Endothelial cell of umbilical vein (primary cell): ENCODE measurements around the gene ADIPOR2. TPM values are rescaled to one million over a fixed set of nuclear protein-coding genes. Genes with fewer than 3 reads are reported as not detected.

ENCODE experiments used
- BruUV-seq: library from RNA; stranded (reverse); fragments of 400-500 nt; replicated peaks from 2 replicates; lab custom pipeline; 2021; lab: Mats Ljungman, UMichigan
- CTCF ChIA-PET: fragments of 300-600, 350-600 bp; sonication (Branson Sonifier 250); formaldehyde crosslinking; loops from one replicate; lab custom pipeline; 2021; ENCODE audit warnings: antibody characterized with exemption, inconsistent platforms; lab: Charles Lee
- POLR2A ChIA-PET: fragments of 300-600, 350-600 bp; sonication (Branson Sonifier 250); formaldehyde crosslinking; loops from one replicate; lab custom pipeline; 2021; ENCODE audit warnings: antibody characterized with exemption, inconsistent platforms; lab: Charles Lee
- DNase-seq: peaks from one replicate; pipeline ENCODE4 v3.0.0-alpha.2; 2011; ENCODE audit warnings: low read depth, low spot score
- FAIRE-seq: peaks from 2 replicates; lab custom pipeline; 2011; peaks lifted over from hg19 to GRCh38; lab: Jason Lieb, UNC
- H2AFZ ChIP-seq: 2 replicates; pipeline ENCODE4 v1.6.0; 2012; ENCODE audit warnings: low read depth, low read length, control low read depth, inconsistent platforms
- H3K27ac ChIP-seq: 2 replicates; pipeline ENCODE4 v1.5.1; 2011; ENCODE audit warnings: low read depth, mild to moderate bottlenecking, control low read depth, low read length, moderate library complexity; ENCODE audit not compliant: insufficient read depth
- H3K27me3 ChIP-seq, 2 experiments: 2 replicates each; pipeline versions ENCODE4 v1.6.0 to v1.6.1; 2011; ENCODE audit warnings: low read length in 2 of 2, mixed read lengths in 1 of 2; ENCODE audit not compliant: control insufficient read depth in 2 of 2, insufficient read depth in 2 of 2
- H3K36me3 ChIP-seq, 2 experiments: 2 replicates in 1 of 2; 3 replicates in 1 of 2; pipeline ENCODE4 v1.5.1; 2011; ENCODE audit warnings: low read length in 2 of 2, mild to moderate bottlenecking in 1 of 2, moderate library complexity in 1 of 2; ENCODE audit not compliant: control insufficient read depth in 2 of 2, insufficient read depth in 2 of 2; ENCODE audit errors: extremely low read depth in 1 of 2
- H3K4me1 ChIP-seq: 3 replicates; pipeline ENCODE4 v1.5.1; 2011; ENCODE audit warnings: mild to moderate bottlenecking, low read length; ENCODE audit not compliant: control insufficient read depth, insufficient read depth; ENCODE audit errors: extremely low read depth
- H3K4me2 ChIP-seq: 2 replicates; pipeline ENCODE4 v1.6.1; 2011; ENCODE audit warnings: low read length, control low read depth, mixed read lengths; ENCODE audit not compliant: insufficient read depth
- H3K4me3 ChIP-seq, 3 experiments: fragments of 200-600 bp in 1 of 3; sonication (generic), shearing (Covaris generic) in 1 of 3; replicated peaks in 1 of 3; 2 replicates each; pipeline ENCODE4 v1.5.1; 2011 to 2016; ENCODE audit warnings: control low read depth in 3 of 3, low read length in 3 of 3, mild to moderate bottlenecking in 2 of 3, inconsistent platforms in 1 of 3, low read depth in 1 of 3, moderate library complexity in 1 of 3; ENCODE audit not compliant: insufficient read depth in 1 of 3
- H3K79me2 ChIP-seq: 2 replicates; pipeline ENCODE4 v1.6.0; 2012; ENCODE audit warnings: low read length, inconsistent platforms; ENCODE audit not compliant: control insufficient read depth, insufficient read depth
- H3K9ac ChIP-seq: replicated peaks from 2 replicates; pipeline ENCODE3; 2011; ENCODE audit warnings: low read length, control low read depth; ENCODE audit not compliant: insufficient read depth; ENCODE audit errors: extremely low read depth
- H3K9me1 ChIP-seq: replicated peaks from 3 replicates; pipeline ENCODE4 v1.6.0; 2011; ENCODE audit warnings: mild to moderate bottlenecking, low read length; ENCODE audit not compliant: control insufficient read depth, insufficient read depth; ENCODE audit errors: extremely low read depth
- H3K9me3 ChIP-seq: replicated peaks from 2 replicates; pipeline ENCODE4 v1.5.1; 2012; ENCODE audit warnings: low read length, inconsistent platforms; ENCODE audit not compliant: control insufficient read depth, insufficient read depth
- H4K20me1 ChIP-seq: replicated peaks from 2 replicates; pipeline ENCODE3; 2011; ENCODE audit warnings: mild to moderate bottlenecking, low read length; ENCODE audit not compliant: control insufficient read depth, insufficient read depth; ENCODE audit errors: extremely low read depth
- FOS ChIP-seq: IDR thresholded peaks from 2 replicates; pipeline ENCODE4 v1.6.1; 2011; ENCODE audit warnings: mild to moderate bottlenecking, low read length, moderate library complexity, borderline replicate concordance; ENCODE audit not compliant: insufficient read depth
- GATA2 ChIP-seq: IDR thresholded peaks from 2 replicates; pipeline ENCODE4 v1.7.0; 2011; ENCODE audit warnings: low read depth, mild to moderate bottlenecking, moderate library complexity, mixed read lengths, low read length; ENCODE audit not compliant: insufficient read length, insufficient read depth
- JUN ChIP-seq: IDR thresholded peaks from 2 replicates; pipeline ENCODE4 v1.6.1; 2011; ENCODE audit warnings: borderline replicate concordance, low read depth; ENCODE audit not compliant: insufficient read length, insufficient read depth
- POLR2A ChIP-seq: IDR thresholded peaks from 2 replicates; pipeline ENCODE4 v1.6.1; 2012; ENCODE audit warnings: low read depth, mild to moderate bottlenecking, control low read depth, low read length
- POLR2AphosphoS5 ChIP-seq: IDR thresholded peaks from 2 replicates; pipeline ENCODE4 v1.6.1; 2012; ENCODE audit warnings: low read depth, mild to moderate bottlenecking, control low read depth, low read length, moderate library complexity; ENCODE audit not compliant: insufficient read depth
- dilution Hi-C: fragments of 300-500 bp; cut with MboI; formaldehyde crosslinking; loops from one replicate; pipeline ENCODE4 v1.15.0; 2019; ENCODE audit warnings: low sequenced_read_pairs; ENCODE audit not compliant: extremely low pct_ligation_motif_present
- intact Hi-C: fragments of 100-400 bp; cut with micrococcal nuclease; formaldehyde crosslinking; loops from one replicate; pipeline ENCODE4 v1.10.0; 2022
- polyA plus RNA-seq, 4 experiments: library from polyadenylated mRNA; depleted of rRNA in 3 of 4; stranded (reverse) in 3 of 4; unstranded in 1 of 4; fragments of >200 nt; gene quantifications; 2 replicates each; pipeline versions ENCODE4 v1.2.1 to v1.2.3, GENCODE V29; 2011 to 2012; ENCODE audit warnings: missing spikeins in 1 of 4
- total RNA-seq: library from RNA; stranded (reverse); gene quantifications from 2 replicates; pipeline ENCODE4 v1.2.3, GENCODE V29; 2021
- TF ChIP-seq, protein P1 (sequence below): IDR thresholded peaks from 2 replicates; pipeline ENCODE4 v1.6.1; 2011; ENCODE audit not compliant: insufficient read depth, insufficient read length

ADIPOR2 gene
- total and polyA plus RNA-seq, 2 donors (not counting 3 experiments of a cell fraction or from before 2014, with no cell fraction given): 22.5 to 57.3 TPM

DNA sequence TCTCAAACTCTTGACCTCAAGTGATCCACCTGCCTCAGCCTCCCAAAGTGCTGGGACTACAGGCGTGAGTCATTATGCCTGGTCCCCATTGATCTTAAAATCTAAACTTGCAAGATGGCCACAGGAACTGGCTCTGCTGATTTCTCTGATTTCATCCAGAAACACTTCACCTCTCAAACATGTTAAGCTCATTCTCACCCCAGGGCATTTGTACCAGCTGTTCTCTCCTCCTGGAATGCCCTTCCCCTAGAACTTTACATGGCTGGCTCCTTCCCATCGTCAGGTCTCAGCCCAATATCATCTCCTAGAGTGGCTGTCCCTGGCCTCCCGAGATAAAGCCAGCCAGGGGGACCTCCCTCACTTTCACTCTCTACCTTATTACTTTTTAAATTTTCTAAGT, 124.2 kb downstream of the ADIPOR2 start:
- DNase-seq (no peak), FAIRE-seq (no peak)
- Histone ChIP-seq H3K9ac (no peak overlapping the region), H3K79me2 (no peaks in the 10 kb centered on the region), H3K4me1 (peaks cover 32% of the 10 kb centered on the region), H3K9me1 (no peaks in the 10 kb centered on the region), H3K36me3 (no peaks in the 10 kb centered on the region), H3K4me3 (no peak overlapping the region), H3K4me2 (no peak overlapping the region), H3K27me3 (peaks cover 10 to 12% of the 10 kb centered on the region in 2 experiments), H3K27ac (no peak overlapping the region), H3K9me3 (no peaks in the 10 kb centered on the region), H2AFZ (no peak overlapping the region), H4K20me1 (no peaks in the 10 kb centered on the region)
- BruUV-seq: no TSS peak
- TF ChIP-seq, protein P1, sequence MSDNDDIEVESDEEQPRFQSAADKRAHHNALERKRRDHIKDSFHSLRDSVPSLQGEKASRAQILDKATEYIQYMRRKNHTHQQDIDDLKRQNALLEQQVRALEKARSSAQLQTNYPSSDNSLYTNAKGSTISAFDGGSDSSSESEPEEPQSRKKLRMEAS: no peak
- intact Hi-C loops (no loop called here), dilution Hi-C loops (no loop called here)
- ChIA-PET CTCF (interaction anchor here (0.7 kb wide), 1 partner anchor 125 kb away, joined by 3 read pairs; no protein-coding TSS in a partner anchor), POLR2A (no interaction called here)

DNA sequence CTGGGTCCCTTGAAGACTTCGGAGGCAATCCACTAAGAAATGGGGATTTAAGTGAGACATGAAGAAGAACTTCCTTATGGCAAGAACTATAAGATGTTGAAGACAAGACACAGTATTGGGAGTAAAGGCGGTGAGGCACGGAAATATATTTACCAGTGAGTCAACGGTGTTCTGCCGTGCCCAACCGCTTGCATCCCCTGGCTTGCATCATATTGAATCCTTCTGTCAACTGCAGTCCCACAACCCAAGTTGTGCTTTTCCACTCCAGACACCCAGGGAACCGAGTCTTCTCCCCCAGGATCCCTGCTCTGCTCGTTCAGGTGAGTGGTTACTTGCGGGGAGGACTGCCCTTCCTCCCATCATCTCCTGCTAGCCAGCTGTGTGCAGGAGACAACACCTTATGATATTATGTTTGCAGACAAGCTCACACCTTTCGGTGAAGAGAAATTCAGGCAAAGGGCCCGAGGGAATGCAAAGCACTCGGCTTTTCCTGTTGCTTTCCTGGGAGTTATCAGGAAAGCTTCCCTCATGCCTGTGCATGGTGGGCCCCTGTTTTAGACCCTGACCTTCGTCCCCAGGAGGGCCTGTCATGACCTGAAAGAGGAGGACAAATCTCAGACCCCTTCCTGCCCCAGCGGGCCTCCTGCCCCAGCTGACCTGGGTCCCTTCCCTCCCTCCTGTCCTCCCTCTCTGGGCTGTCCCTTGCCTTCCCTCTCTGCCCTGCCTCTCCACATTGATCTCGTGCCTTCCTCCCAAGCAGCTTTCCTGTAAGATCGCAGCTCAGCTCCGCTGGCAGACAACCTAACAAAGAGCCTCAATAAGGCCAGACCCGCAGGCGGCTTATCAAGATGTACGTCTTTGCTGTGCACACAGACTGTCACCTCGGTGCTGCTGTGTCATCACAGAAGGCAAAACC, 125.2 kb downstream of the ADIPOR2 start:
- intact Hi-C loops: no loop called here
- CTCF ChIA-PET: no interaction called here
- no TSS peak for BruUV-seq
- FAIRE-seq (no peak), DNase-seq (no peak)
- Histone ChIP-seq H4K20me1 (no peaks in the 10 kb centered on the region), H3K27ac (no peak overlapping the region), H2AFZ (no peak overlapping the region), H3K9ac (no peak overlapping the region), H3K9me3 (no peaks in the 10 kb centered on the region), H3K79me2 (no peaks in the 10 kb centered on the region), H3K9me1 (no peaks in the 10 kb centered on the region), H3K4me1 (peaks cover 23% of the 10 kb centered on the region), H3K4me3 (no peak overlapping the region), H3K27me3 (peaks cover 16 to 20% of the 10 kb centered on the region in 2 experiments), H3K36me3 (no peaks in the 10 kb centered on the region), H3K4me2 (no peak overlapping the region)
- dilution Hi-C loops: no loop called here
- POLR2A ChIA-PET: no interaction called here
- TF ChIP-seq POLR2AphosphoS5 (no peak), FOS (no peak), GATA2 (no peak), POLR2A (no peak), JUN (no peak)
- TF ChIP-seq, protein P1: no peak
